ENCODE measurements around the gene GPX4. TPM values are rescaled to one million over a fixed set of nuclear protein-coding genes. Genes with fewer than 3 reads are reported as not detected.
A peak's percentile ranks its signal among the peaks of the same experiment; 100 is the strongest.

The GPX4 gene
- total and polyA plus RNA-seq, 2 of the 13 experiments (the other 11 are each of a cell fraction or from before 2014, with no cell fraction given) = 535 to 613 TPM

DNA sequence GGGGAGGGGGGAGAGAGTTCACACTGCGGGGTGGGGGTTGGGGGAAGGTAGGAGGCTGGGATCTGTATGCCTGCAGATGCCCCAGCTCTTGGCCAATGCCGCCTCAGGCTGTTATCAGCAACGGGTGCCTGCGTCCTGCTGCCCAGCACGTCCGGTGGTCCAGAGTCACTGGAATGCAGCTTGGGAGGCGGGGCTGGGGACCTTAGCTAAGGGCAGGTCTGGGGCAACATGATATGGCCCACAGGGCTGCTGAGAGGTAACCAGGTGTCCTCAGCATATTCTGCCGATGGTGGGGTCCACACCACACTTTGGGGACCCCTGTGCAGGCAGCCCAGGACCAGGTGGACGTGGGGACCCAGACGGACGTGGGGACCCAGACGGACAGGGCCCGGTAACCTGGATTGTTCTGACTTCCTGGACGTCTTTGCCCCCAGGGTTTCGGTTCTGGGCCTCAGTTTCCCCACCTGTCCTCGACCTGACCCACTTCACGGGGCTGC lies 37.5 kb upstream of the GPX4 start (continued):
- TF ChIP-seq, protein P1, sequence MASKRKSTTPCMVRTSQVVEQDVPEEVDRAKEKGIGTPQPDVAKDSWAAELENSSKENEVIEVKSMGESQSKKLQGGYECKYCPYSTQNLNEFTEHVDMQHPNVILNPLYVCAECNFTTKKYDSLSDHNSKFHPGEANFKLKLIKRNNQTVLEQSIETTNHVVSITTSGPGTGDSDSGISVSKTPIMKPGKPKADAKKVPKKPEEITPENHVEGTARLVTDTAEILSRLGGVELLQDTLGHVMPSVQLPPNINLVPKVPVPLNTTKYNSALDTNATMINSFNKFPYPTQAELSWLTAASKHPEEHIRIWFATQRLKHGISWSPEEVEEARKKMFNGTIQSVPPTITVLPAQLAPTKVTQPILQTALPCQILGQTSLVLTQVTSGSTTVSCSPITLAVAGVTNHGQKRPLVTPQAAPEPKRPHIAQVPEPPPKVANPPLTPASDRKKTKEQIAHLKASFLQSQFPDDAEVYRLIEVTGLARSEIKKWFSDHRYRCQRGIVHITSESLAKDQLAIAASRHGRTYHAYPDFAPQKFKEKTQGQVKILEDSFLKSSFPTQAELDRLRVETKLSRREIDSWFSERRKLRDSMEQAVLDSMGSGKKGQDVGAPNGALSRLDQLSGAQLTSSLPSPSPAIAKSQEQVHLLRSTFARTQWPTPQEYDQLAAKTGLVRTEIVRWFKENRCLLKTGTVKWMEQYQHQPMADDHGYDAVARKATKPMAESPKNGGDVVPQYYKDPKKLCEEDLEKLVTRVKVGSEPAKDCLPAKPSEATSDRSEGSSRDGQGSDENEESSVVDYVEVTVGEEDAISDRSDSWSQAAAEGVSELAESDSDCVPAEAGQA (IDR thresholded peaks at IDR 0.05; ENCODE audit: low read depth) = no peak
- TF ChIP-seq, protein P1 (CRISPR knock-in tag; IDR thresholded peaks at IDR 0.05; ENCODE audit: borderline replicate concordance) = no peak
- TF ChIP-seq NFYC (CRISPR knock-in tag; IDR thresholded peaks at IDR 0.05) (peak; percentile 18; the same call in 1 of the 2 replicates), SOX5 (CRISPR knock-in tag; IDR thresholded peaks at IDR 0.05; ENCODE audit: borderline replicate concordance) (peak; percentile 41), SMAD3 (CRISPR knock-in tag; IDR thresholded peaks at IDR 0.05) (no peak), TEAD2 (CRISPR knock-in tag; IDR thresholded peaks at IDR 0.05) (no peak), SIX1 (CRISPR knock-in tag; IDR thresholded peaks at IDR 0.05; ENCODE audit: borderline replicate concordance) (peak; percentile 69; the same call in 1 of the 2 replicates), CREM (IDR thresholded peaks at IDR 0.05) (peak; percentile 22; the same call in 1 of the 2 replicates), CREM (CRISPR knock-in tag; IDR thresholded peaks at IDR 0.05) (no peak)
- TF ChIP-seq, protein P2, sequence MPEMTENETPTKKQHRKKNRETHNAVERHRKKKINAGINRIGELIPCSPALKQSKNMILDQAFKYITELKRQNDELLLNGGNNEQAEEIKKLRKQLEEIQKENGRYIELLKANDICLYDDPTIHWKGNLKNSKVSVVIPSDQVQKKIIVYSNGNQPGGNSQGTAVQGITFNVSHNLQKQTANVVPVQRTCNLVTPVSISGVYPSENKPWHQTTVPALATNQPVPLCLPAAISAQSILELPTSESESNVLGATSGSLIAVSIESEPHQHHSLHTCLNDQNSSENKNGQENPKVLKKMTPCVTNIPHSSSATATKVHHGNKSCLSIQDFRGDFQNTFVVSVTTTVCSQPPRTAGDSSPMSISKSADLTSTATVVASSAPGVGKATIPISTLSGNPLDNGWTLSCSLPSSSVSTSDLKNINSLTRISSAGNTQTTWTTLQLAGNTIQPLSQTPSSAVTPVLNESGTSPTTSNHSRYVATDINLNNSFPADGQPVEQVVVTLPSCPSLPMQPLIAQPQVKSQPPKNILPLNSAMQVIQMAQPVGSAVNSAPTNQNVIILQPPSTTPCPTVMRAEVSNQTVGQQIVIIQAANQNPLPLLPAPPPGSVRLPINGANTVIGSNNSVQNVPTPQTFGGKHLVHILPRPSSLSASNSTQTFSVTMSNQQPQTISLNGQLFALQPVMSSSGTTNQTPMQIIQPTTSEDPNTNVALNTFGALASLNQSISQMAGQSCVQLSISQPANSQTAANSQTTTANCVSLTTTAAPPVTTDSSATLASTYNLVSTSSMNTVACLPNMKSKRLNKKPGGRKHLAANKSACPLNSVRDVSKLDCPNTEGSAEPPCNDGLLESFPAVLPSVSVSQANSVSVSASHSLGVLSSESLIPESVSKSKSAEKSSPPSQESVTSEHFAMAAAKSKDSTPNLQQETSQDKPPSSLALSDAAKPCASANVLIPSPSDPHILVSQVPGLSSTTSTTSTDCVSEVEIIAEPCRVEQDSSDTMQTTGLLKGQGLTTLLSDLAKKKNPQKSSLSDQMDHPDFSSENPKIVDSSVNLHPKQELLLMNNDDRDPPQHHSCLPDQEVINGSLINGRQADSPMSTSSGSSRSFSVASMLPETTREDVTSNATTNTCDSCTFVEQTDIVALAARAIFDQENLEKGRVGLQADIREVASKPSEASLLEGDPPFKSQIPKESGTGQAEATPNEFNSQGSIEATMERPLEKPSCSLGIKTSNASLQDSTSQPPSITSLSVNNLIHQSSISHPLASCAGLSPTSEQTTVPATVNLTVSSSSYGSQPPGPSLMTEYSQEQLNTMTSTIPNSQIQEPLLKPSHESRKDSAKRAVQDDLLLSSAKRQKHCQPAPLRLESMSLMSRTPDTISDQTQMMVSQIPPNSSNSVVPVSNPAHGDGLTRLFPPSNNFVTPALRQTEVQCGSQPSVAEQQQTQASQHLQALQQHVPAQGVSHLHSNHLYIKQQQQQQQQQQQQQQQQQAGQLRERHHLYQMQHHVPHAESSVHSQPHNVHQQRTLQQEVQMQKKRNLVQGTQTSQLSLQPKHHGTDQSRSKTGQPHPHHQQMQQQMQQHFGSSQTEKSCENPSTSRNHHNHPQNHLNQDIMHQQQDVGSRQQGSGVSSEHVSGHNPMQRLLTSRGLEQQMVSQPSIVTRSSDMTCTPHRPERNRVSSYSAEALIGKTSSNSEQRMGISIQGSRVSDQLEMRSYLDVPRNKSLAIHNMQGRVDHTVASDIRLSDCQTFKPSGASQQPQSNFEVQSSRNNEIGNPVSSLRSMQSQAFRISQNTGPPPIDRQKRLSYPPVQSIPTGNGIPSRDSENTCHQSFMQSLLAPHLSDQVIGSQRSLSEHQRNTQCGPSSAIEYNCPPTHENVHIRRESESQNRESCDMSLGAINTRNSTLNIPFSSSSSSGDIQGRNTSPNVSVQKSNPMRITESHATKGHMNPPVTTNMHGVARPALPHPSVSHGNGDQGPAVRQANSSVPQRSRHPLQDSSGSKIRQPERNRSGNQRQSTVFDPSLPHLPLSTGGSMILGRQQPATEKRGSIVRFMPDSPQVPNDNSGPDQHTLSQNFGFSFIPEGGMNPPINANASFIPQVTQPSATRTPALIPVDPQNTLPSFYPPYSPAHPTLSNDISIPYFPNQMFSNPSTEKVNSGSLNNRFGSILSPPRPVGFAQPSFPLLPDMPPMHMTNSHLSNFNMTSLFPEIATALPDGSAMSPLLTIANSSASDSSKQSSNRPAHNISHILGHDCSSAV (CRISPR knock-in tag; IDR thresholded peaks at IDR 0.05; ENCODE audit: borderline replicate concordance) = no peak
- TF ChIP-seq, protein P3, sequence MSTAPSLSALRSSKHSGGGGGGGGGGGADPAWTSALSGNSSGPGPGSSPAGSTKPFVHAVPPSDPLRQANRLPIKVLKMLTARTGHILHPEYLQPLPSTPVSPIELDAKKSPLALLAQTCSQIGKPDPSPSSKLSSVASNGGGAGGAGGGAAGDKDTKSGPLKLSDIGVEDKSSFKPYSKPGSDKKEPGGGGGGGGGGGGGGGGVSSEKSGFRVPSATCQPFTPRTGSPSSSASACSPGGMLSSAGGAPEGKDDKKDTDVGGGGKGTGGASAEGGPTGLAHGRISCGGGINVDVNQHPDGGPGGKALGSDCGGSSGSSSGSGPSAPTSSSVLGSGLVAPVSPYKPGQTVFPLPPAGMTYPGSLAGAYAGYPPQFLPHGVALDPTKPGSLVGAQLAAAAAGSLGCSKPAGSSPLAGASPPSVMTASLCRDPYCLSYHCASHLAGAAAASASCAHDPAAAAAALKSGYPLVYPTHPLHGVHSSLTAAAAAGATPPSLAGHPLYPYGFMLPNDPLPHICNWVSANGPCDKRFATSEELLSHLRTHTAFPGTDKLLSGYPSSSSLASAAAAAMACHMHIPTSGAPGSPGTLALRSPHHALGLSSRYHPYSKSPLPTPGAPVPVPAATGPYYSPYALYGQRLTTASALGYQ (CRISPR knock-in tag; IDR thresholded peaks at IDR 0.05) = peak; percentile 45; the same call in 1 of the 2 replicates
- TF ChIP-seq, protein P4, sequence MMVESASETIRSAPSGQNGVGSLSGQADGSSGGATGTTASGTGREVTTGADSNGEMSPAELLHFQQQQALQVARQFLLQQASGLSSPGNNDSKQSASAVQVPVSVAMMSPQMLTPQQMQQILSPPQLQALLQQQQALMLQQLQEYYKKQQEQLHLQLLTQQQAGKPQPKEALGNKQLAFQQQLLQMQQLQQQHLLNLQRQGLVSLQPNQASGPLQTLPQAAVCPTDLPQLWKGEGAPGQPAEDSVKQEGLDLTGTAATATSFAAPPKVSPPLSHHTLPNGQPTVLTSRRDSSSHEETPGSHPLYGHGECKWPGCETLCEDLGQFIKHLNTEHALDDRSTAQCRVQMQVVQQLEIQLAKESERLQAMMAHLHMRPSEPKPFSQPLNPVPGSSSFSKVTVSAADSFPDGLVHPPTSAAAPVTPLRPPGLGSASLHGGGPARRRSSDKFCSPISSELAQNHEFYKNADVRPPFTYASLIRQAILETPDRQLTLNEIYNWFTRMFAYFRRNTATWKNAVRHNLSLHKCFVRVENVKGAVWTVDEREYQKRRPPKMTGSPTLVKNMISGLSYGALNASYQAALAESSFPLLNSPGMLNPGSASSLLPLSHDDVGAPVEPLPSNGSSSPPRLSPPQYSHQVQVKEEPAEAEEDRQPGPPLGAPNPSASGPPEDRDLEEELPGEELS (CRISPR knock-in tag; IDR thresholded peaks at IDR 0.05) = peak; percentile 65
